Retina (tissue), 1 donor: ENCODE results near the gene NLRP12.
A peak's percentile ranks its signal among the peaks of the same experiment; 100 is the strongest.
"Not testable (repeated sequence)": the region's sequence is repeated elsewhere in the genome, so short reads cannot be mapped to it uniquely, and the experiment has no call there.

Source experiments
- DNase-seq: peaks from one replicate; pipeline ENCODE4 v3.0.0-alpha.2; 2016

The NLRP12 gene

GRCh38 chr19:53774491-53774890, 49.6 kb downstream of the NLRP12 start:
- DNase-seq: not testable (repeated sequence)

DNA sequence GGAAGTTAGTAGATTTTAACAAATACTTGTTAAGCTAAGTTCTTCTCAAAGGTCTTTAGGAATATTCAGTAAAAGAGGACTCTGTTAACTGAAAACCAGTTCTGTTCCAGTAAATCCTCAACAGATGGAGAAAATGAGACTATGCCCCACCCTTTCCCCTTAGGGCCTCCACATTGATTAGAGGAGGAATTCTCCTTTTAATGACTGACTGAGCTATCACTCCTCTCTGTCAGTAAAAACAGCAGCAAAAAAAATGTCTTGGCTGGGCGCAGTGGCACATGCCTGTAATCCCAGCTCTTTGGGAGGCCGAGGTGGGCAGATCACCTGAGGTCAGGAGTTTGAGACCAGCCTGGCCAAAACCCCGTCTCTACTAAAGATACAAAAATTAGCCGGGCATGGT, 50.1 kb downstream of the NLRP12 start:
- no peak for DNase-seq

- peak; percentile 51 for DNase-seq
Observed at GRCh38 chr19:53772943-53773342, 51.2 kb downstream of the NLRP12 start.

DNA sequence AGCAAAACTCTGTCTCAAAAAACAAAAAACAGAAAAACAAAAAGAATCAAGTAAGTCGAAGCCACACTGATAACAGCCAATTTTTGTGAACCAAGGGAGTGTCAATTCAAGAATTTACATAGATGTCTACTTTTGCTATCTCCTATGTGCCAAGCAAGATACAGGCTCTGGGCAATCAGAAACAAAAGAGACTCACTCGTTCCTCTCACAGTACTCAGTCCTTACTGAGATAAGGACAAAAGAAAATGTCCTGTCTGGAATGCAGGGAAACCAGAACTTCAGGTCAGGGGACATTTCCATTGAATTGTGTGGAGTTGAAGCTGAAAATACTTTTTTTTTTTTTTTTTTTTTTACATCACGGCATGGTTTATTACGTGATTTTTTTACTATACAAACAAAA, 53.0 kb downstream of the NLRP12 start:
- no peak for DNase-seq

DNA sequence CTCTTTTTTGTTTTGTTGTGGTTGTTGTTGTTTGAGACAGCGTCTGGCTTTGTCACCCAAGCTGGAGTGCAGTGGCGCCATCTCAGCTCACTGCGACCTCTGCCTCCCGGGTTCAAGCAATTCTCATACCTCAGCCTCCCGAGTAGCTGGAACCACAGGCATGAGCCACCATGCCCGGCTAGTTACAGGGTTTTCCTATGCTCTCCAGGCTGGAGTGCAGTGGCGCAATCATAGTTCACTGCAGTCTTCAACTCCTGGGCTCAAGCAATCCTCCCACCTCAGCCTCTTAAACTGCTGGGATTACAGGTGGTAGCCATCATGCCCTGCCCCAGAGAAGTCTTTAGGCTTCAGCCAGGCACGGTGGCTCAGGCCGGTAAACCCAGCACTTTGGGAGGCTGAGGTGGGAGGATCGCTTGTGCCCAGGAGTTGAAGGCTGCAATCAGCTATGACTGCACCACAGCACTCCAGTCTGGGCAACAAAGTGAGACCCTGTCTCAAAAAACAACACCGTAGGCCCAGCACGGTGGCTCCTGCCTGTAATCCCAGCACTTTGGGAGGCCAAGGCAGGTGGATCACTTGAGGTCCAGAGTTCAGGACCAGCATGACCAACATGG, 54.3 kb downstream of the NLRP12 start:
- DNase-seq: not testable (repeated sequence)

DNA sequence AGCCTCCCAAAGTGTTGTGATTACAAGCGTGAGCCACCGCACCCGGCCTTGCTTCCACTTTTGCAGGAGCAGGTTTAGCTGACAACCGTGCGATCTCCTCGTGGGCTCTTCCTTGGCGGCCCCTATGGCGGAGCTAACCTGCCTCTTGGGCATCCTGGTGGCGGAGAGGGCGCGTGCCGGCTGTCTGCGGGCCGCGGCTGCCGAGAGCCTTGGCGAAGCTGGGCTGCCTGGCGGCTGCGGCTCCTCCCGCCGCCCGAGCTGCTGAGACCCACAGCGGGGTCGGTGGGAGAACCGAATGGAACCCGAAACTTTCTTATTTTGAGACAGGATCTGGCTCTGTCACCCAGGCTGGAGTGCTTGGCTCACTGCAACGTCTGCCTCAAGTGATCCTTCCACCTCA, 55.7 kb downstream of the NLRP12 start:
- DNase-seq: no peak

- not testable (repeated sequence) for DNase-seq
Observed at GRCh38 chr19:53758991-53759390, 65.1 kb downstream of the NLRP12 start.
